HG03558 (cell line): ENCODE measurements around the gene HMGN2.

ENCODE experiments used
- ATAC-seq: cut with Tn5 transposase; IDR thresholded peaks from one replicate; pipeline ENCODE4 v1.9.1; 2021; ENCODE audit warnings: moderate number of reproducible peaks; ENCODE audit not compliant: unreplicated experiment; ENCODE audit errors: extremely low read depth

The HMGN2 gene

GRCh38 chr1:26472320-26472900, at the start of gene HMGN2:
TSS of gene HMGN2 (plus strand) at chr1:26472440. CDS start at chr1:26472613, 173 bp downstream.
- ATAC-seq: no peak

GRCh38 chr1:26429721-26430120, 42.5 kb upstream of the HMGN2 start:
- no peak for ATAC-seq

- peak; percentile 89 for ATAC-seq
Measured at GRCh38 chr1:26431979-26432695, 40.1 kb upstream of the HMGN2 start, which contains the start of gene DHDDS. TSS of gene DHDDS (plus strand) at chr1:26432321. CDS start at chr1:26432946, 625 bp downstream.

DNA sequence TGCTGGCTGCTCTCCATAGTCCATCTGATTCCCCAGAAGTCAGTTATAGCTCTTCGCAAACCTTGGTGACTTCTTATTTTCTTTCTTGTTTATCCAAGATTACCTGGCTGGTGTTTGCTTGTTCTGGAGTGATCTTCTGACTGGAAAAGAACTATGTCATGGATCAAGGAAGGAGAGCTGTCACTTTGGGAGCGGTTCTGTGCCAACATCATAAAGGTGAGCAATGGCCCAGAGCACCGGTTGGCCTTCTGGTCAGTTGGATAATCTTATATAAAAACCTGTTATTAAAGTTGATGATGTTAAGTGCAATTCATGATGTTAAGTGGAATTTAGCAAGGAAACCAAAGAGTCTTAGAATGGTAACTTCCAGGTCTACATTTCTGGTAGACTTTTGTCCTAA, 39.4 kb upstream of the HMGN2 start:
- no peak for ATAC-seq

GRCh38 chr1:26434161-26434752, 38.0 kb upstream of the HMGN2 start:
- ATAC-seq: no peak

DNA sequence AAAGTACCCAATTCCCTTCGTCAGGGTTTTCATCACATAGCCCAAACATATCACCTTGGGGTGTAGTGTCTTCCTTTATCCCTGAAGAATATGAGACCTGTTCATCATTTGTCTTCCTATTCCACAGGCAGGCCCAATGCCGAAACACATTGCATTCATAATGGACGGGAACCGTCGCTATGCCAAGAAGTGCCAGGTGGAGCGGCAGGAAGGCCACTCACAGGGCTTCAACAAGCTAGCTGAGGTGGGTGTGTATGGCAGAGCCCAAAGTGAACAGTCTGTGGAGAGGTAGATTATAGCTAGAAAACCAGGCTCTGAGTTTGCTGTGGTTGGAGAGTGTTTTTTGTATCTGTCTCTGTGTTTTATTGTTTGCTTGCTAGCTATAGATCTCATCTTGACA, 34.2 kb upstream of the HMGN2 start:
- no peak for ATAC-seq

- ATAC-seq: no peak
Measured at GRCh38 chr1:26440259-26440658, 32.0 kb upstream of the HMGN2 start.

DNA sequence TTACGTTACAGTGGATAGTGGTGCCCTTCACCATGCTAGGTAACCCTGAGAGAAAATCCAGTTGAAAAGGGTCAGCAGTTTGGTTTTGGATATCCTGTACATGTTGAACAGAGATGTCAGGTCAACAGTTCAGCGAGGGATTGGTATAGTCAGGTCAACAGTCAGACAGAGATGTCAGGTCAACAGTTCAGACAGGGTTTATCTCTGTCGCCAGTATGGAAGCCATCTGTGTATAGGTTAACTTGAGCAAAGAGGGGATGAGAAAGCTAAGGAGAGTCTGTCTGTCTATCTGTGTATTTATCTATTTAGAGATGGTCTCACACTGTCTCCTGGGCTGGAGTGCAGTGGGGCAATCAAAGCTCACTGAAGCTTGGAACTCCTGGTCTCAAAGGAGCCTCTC, 22.4 kb upstream of the HMGN2 start:
- no peak for ATAC-seq

DNA sequence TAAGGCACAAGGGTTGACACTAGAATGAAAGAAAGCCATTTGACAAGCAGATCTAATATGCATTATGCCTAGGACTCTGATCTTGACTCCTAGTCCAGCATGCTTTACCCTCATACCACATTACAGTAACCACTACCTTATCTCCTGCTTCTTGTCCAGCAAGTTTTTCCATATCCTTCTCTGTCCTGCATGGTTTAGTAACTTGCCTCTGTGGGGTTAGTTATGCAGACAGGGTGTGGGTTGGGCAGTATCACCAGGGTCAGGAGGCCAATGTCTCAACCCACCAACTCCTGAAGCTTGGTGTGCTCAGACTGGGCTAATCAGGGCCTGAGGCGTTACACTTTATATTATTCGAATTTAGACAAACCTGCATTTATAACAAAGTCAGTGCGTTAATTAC, 21.3 kb upstream of the HMGN2 start:
- ATAC-seq: no peak

GRCh38 chr1:26452459-26453183, 19.6 kb upstream of the HMGN2 start:
- ATAC-seq: no peak

- ATAC-seq: no peak
Measured at GRCh38 chr1:26459148-26459547, 13.1 kb upstream of the HMGN2 start.

- ATAC-seq: no peak
Measured at GRCh38 chr1:26459573-26460031, 12.6 kb upstream of the HMGN2 start.

DNA sequence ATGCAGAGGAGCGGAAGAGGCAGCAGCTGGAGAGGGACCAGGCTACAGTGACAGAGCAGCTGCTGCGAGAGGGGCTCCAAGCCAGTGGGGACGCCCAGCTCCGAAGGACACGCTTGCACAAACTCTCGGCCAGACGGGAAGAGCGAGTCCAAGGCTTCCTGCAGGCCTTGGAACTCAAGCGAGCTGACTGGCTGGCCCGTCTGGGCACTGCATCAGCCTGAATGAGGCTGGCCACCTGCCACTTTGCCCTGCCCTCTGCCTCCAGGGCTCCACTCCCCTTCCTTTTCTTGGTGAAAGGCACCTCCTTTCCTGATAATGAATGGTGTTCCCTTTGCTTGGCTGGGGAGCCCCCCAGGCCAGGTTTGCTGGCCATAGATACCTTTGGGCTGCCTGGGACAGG, 3.3 kb upstream of the HMGN2 start:
- ATAC-seq: no peak

DNA sequence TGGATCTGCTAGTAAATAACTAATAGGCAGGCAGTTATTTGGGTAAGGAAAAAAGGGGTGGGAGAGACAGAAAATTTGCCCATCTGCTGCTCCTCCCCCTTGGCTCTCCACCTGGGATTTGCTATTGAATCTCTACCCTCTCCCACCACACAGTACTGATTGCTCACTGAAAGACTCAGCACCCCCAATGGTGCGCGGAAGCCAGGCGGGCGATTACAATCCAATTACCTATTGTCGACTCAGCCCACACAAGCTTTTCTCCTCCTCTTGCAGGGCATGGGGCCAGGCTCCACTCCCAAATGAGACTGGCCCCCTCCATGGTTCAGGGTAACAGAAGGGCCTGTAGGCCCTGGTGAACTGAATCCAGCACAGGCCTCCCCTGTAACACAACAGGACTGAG, 2.7 kb upstream of the HMGN2 start:
- ATAC-seq: no peak

- ATAC-seq: no peak
Measured at GRCh38 chr1:26470878-26471497, 1.3 kb upstream of the HMGN2 start.

- no peak for ATAC-seq
Measured at GRCh38 chr1:26471498-26472319, 531 bp upstream of the HMGN2 start.

DNA sequence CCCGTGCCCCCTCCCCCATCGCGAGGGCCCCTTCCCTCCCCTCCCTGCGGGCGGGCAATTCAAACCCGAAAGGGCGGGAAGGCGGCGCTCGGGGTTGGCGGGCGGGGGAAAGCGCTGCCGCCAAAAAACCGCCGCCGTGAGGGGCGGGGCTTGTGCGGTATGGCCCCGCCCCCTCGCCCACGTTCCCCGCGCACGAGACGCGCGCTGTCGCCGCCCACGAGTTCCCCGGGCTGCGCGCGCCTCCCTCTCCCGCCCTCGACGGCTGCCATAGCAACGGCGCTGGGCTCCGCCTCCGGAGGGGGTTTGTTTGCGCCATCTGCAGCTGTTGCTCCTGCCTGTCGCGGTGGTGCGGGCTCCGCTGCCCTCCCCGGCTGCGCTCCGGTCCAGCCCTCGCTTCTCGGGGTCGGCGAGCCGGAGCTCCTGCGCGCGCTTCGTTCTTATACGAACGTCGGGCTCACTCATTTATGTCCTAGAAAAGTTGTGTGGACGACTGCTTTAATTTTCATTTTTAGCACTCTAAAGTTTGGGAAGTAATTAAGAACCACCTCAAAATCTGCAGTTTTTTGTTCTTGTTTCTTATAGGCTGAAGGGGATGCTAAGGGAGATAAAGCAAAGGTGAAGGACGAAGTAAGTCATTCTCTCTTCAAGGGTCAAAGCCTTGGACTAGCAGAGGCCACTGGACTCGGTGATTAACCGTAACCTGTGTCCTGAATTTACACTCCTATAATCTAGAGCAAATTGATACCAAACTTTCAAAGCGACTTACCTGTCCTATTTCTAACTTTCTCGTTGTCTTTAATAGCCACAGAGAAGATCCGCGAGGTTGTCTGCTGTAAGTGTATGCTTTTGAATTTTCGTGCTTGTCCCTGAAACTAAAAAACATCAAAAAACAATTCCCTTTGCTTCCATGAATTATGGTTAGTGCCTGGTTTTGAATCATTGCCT, 933 bp downstream of the HMGN2 start:
- ATAC-seq: no peak

DNA sequence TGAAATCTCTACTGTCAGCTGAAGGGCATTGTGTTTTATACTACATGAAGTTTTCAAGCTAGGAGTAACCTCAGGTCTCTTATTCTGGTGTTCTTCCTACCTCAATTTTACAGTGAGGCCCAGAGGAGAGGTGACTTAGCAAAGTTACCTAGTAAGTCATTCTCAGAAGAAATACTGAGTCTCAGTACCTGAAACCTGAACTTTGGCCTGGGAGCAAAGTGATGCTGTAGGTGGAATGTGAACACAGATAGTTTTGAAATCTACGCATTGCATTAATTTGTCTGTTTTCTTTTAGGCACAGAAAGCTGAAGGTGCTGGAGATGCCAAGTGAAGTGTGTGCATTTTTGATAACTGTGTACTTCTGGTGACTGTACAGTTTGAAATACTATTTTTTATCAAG, 2.6 kb downstream of the HMGN2 start:
- no peak for ATAC-seq

GRCh38 chr1:26475989-26476388, 3.7 kb downstream of the HMGN2 start:
- ATAC-seq: no peak
